Liver (tissue), 9 donors: ENCODE results near the gene RNF222. TPM values are rescaled to one million over a fixed set of nuclear protein-coding genes. Genes with fewer than 3 reads are reported as not detected.

Experiments used
- DNase-seq: peaks from one replicate; pipeline ENCODE4 v3.0.0-alpha.2; 2017; ENCODE audit warnings: low spot score
- H3K27ac ChIP-seq, 2 donors: one replicate each; pipeline ENCODE4 v1.7.0; 2013; ENCODE audit warnings: inconsistent platforms in 2 of 2, low read length in 2 of 2, control low read depth in 1 of 2, low read depth in 1 of 2, mild to moderate bottlenecking in 1 of 2
- H3K27me3 ChIP-seq, 4 donors: one replicate each; pipeline versions ENCODE4 v1.6.1 to v1.7.0; 2013; ENCODE audit warnings: low read length in 3 of 4, inconsistent platforms in 1 of 4, mild to moderate bottlenecking in 1 of 4, moderate library complexity in 1 of 4; ENCODE audit not compliant: control insufficient read depth in 4 of 4, insufficient read depth in 4 of 4
- H3K36me3 ChIP-seq, 4 donors: one replicate each; pipeline versions ENCODE4 v1.6.1 to v1.7.0; 2013; ENCODE audit warnings: low read length in 3 of 4, mild to moderate bottlenecking in 3 of 4, low read depth in 1 of 4, moderate library complexity in 1 of 4; ENCODE audit not compliant: control insufficient read depth in 4 of 4, insufficient read depth in 3 of 4
- H3K4me1 ChIP-seq, 4 donors: one replicate each; pipeline versions ENCODE4 v1.6.1 to v1.7.0; 2013; ENCODE audit warnings: low read length in 3 of 4, mild to moderate bottlenecking in 3 of 4, moderate library complexity in 1 of 4; ENCODE audit not compliant: control insufficient read depth in 4 of 4, insufficient read depth in 4 of 4
- H3K4me3 ChIP-seq, 3 donors: one replicate each; pipeline versions ENCODE4 v1.6.1 to v1.7.0; 2013; ENCODE audit warnings: low read length in 3 of 3, control low read depth in 1 of 3, low read depth in 1 of 3, mild to moderate bottlenecking in 1 of 3
- H3K9ac ChIP-seq, 2 donors: one replicate each; pipeline ENCODE4 v1.7.0; 2013; ENCODE audit warnings: low read length in 2 of 2, mild to moderate bottlenecking in 2 of 2, moderate library complexity in 2 of 2, control low read depth in 1 of 2, low read depth in 1 of 2
- H3K9me3 ChIP-seq, 4 donors: one replicate each; pipeline versions ENCODE4 v1.6.1 to v1.7.0; 2013; ENCODE audit warnings: low read length in 3 of 4; ENCODE audit not compliant: control insufficient read depth in 4 of 4
- ATF3 ChIP-seq: IDR thresholded peaks from 2 replicates; pipeline ENCODE4 v1.6.1; 2016; ENCODE audit warnings: antibody characterized with exemption
- CTCF ChIP-seq: fragments of 150-350 bp; IDR thresholded peaks from 2 replicates; pipeline ENCODE4 v1.5.1; 2017; ENCODE audit warnings: improper control_type of control experiment, low read depth, low read length; ENCODE audit not compliant: missing input control
- EGR1 ChIP-seq, 2 donors: IDR thresholded peaks; 2 replicates each; pipeline ENCODE4 v1.6.1; 2016 to 2018; ENCODE audit warnings: antibody characterized with exemption in 2 of 2, low read depth in 2 of 2
- FOXA1 ChIP-seq: IDR thresholded peaks from 2 replicates; pipeline ENCODE4 v1.6.1; 2016; ENCODE audit warnings: antibody characterized with exemption
- FOXA2 ChIP-seq: IDR thresholded peaks from 2 replicates; pipeline ENCODE4 v1.6.1; 2016; ENCODE audit warnings: antibody characterized with exemption
- GABPA ChIP-seq, 2 donors: IDR thresholded peaks in 1 of 2; conservative IDR thresholded peaks in 1 of 2; 2 replicates each; pipeline ENCODE4 v1.6.1; 2016; ENCODE audit warnings: antibody characterized with exemption in 2 of 2, mild to moderate bottlenecking in 1 of 2, moderate library complexity in 1 of 2
- HNF4A ChIP-seq, 2 donors: conservative IDR thresholded peaks; 2 replicates each; pipeline ENCODE4 v1.6.1; 2016; ENCODE audit warnings: antibody characterized with exemption in 2 of 2, mild to moderate bottlenecking in 2 of 2
- HNF4G ChIP-seq: IDR thresholded peaks from 2 replicates; pipeline ENCODE4 v1.6.1; 2016; ENCODE audit warnings: antibody characterized with exemption
- JUND ChIP-seq, 2 donors: IDR thresholded peaks; 2 replicates each; pipeline ENCODE4 v1.6.1; 2016; ENCODE audit warnings: antibody characterized with exemption in 2 of 2
- MAX ChIP-seq: IDR thresholded peaks from 2 replicates; pipeline ENCODE4 v1.6.1; 2016; ENCODE audit warnings: antibody characterized with exemption
- NR2F2 ChIP-seq: IDR thresholded peaks from 2 replicates; pipeline ENCODE4 v1.6.1; 2016; ENCODE audit warnings: antibody characterized with exemption
- RAD21 ChIP-seq, 2 donors: IDR thresholded peaks; 2 replicates each; pipeline ENCODE4 v1.6.1; 2016; ENCODE audit warnings: antibody characterized with exemption in 2 of 2, mild to moderate bottlenecking in 2 of 2
- REST ChIP-seq: IDR thresholded peaks from 2 replicates; pipeline ENCODE4 v1.6.1; 2016; ENCODE audit warnings: antibody characterized with exemption, mild to moderate bottlenecking
- RXRA ChIP-seq, 2 donors: IDR thresholded peaks; 2 replicates each; pipeline ENCODE4 v1.6.1; 2017 to 2018; ENCODE audit warnings: antibody characterized with exemption in 2 of 2, mild to moderate bottlenecking in 1 of 2
- SP1 ChIP-seq: IDR thresholded peaks from 2 replicates; pipeline ENCODE4 v1.6.1; 2018; ENCODE audit warnings: antibody characterized with exemption, mild to moderate bottlenecking
- TAF1 ChIP-seq: conservative IDR thresholded peaks from 2 replicates; pipeline ENCODE4 v1.6.1; 2016; ENCODE audit warnings: antibody characterized with exemption, mild to moderate bottlenecking
- YY1 ChIP-seq: IDR thresholded peaks from 2 replicates; pipeline ENCODE4 v1.6.1; 2016; ENCODE audit warnings: antibody characterized with exemption, mild to moderate bottlenecking
- ZBTB33 ChIP-seq: IDR thresholded peaks from 2 replicates; pipeline ENCODE4 v1.6.1; 2016; ENCODE audit warnings: antibody characterized with exemption
- WGBS: extraction: QIAGEN DNeasy Blood & Tissue Kit; methylation state at CpG from one replicate; pipeline ENCODE4 v1.1.7; 2013; 5-methylcytosine and 5-hydroxymethylcytosine counted together
- polyA plus RNA-seq, 2 donors: library from polyadenylated mRNA; stranded (reverse) in 1 of 2; unstranded in 1 of 2; fragments of 200-250 nt in 1 of 2; fragments of >200 nt in 1 of 2; fragmentation: Nextera tagmentation in 1 of 2; extraction: Ambion mirVana in 1 of 2; gene quantifications; one replicate each; pipeline versions ENCODE4 v1.2.1 to v1.2.3, GENCODE V29; 2013 to 2015
- total RNA-seq, 2 donors: library from RNA; depleted of rRNA; stranded (reverse); fragments of >200 nt; gene quantifications; one replicate each; pipeline ENCODE4 v1.2.3, GENCODE V29; 2014
- donor health status: healthy.
- donor health status: healthy.
- donor health status: healthy.
- donor health status: healthy.
- donor health status: healthy.

The RNF222 gene
- total and polyA plus RNA-seq, 4 donors = not detected

- peak within 1 kb of the TSS; percentile 90 to 92 (median 92) for H3K4me3 ChIP-seq
- no peak for TF ChIP-seq FOXA1
- TF ChIP-seq HNF4A (conservative IDR thresholded peaks at IDR 0.05) = peak; percentile 16 to 28
- no peak for TF ChIP-seq HNF4G
- peak; percentile 70 to 92 for TF ChIP-seq GABPA (IDR thresholded peaks at IDR 0.05 in 1 of 2, conservative IDR thresholded peaks at IDR 0.05 in 1 of 2)
- peak in 1 of 2 donors; percentile 35 for TF ChIP-seq EGR1 (IDR thresholded peaks at IDR 0.05; ENCODE audit: low read depth in 2 of 2)
- no peak for TF ChIP-seq FOXA2
- no peak for TF ChIP-seq SP1
- TF ChIP-seq REST = peak; percentile 90
- TF ChIP-seq MAX = peak; percentile 82
- TF ChIP-seq TAF1 = peak; percentile 95
- peak in 1 of 2 donors; percentile 42 for TF ChIP-seq JUND (IDR thresholded peaks at IDR 0.05)
- peak; percentile 39 to 48 for TF ChIP-seq RXRA (IDR thresholded peaks at IDR 0.05)
- peak; percentile 100 for TF ChIP-seq ZBTB33
- TF ChIP-seq NR2F2 = peak; percentile 45
- TF ChIP-seq ATF3 = peak; percentile 52
- peak; percentile 69 to 73 for TF ChIP-seq RAD21 (IDR thresholded peaks at IDR 0.05)
- peak; percentile 96 for TF ChIP-seq YY1
- TF ChIP-seq CTCF = peak; percentile 97
- H3K4me1 ChIP-seq = peaks cover 13 to 41% (median 28%) of the 10 kb centered on the region in 4 donors
- WGBS = under 1% methylated on average over 55 of the region's 55 CpGs
- no peaks in the 10 kb centered on the region for H3K27me3 ChIP-seq
- peak within 1 kb of the TSS; percentile 82 to 87 for H3K27ac ChIP-seq
- peak; percentile 94 for DNase-seq
- peaks cover 8 to 30% (median 27%) of the 10 kb centered on the region in 4 donors for H3K36me3 ChIP-seq
- H3K9ac ChIP-seq = peak within 1 kb of the TSS; percentile 75 to 95
- no peaks in the 10 kb centered on the region for H3K9me3 ChIP-seq
These were observed 14.3 kb downstream of the RNF222 start, which contains the start of gene RPL26 for GRCh38 chr17:8383143-8383822. Gene RPL26, minus strand, starts transcription at chr17:8383193. Its CDS starts 883 bp downstream, at chr17:8382310.
